Stimulated activated CD4-positive, alpha-beta T cell treated with anti-CD3 and anti-CD28 coated beads, Interleukin-2, amount 100 ng/mL, for 48 hours (primary cell): ENCODE measurements around the gene UTF1.

Experiments
- DNase-seq, 2 donors: peaks; one replicate each; pipeline ENCODE4 v3.0.0-alpha.2; 2020

Gene UTF1

DNA sequence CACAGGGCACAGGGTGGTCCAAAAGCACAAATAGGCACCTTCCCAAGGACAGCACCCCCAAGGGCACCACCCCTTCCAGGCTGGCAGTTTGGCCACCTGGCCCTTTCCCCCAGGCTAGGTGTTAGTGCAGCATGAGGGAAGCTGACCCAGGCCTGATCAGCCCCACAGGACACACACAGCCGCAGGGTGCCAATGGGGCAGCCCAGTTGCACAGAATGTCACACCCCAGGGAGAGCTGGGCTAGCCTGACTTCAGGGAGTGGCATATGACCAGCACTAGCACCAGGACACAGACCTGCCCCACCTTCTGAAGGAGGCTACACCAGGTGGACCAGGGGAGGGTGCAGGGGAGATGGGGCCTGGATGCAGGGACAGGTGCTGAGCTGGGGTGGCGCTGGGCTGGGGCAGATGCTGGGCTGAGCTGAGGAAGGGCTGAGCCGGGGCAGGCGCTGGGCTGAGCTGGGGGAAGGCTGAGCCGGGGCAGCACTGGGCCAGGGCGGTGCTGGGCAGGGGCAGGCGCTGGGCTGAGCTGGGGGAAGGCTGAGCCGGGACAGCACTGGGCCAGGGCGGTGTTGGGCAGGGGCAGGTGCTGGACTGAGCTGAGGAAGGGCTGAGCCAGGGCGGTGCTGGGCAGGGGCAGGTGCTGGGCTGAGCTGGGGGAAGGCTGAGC is 50.5 kb downstream of the UTF1 start:
- no peak for DNase-seq

GRCh38 chr10:133281084-133281483 is 51.1 kb downstream of the UTF1 start:
- DNase-seq, result no peak
